Stimulated activated CD8-positive, alpha-beta memory T cell treated with anti-CD3 and anti-CD28 coated beads, Interleukin-15, amount 100 ng/mL, for 4 hours (primary cell): ENCODE results near the gene MRPS23.
A peak's percentile ranks its signal among the peaks of the same experiment; 100 is the strongest.

Experiments used
- DNase-seq, 2 donors: peaks; one replicate each; pipeline ENCODE4 v3.0.0-alpha.2; 2020; ENCODE audit warnings: low read depth in 2 of 2

MRPS23 gene

GRCh38 chr17:57849874-57850754, at the start of gene MRPS23:
MRPS23 (minus strand) TSS chr17:57850044; CDS start chr17:57850010, 34 bp downstream.
- DNase-seq, result peak; percentile 92 to 94

DNA sequence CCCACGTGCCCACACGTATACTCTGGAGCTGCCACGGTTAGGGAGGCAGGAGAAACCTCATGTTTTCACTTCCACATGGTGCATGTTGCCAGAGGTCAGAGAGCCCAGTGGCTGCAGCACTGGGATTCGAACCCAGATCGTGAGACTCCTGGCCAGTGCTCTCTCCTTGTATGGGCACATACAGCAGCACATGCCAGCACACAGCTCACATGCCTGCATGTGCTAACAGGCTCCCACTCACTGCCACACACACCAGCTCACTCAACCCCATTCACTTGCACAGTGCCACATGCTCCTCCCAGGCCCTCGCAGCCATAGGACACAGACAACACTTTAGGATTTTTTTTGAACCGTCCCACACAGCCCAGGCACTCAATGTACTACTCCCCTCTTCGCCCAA, 49.5 kb upstream of the MRPS23 start:
- DNase-seq, result no peak

DNA sequence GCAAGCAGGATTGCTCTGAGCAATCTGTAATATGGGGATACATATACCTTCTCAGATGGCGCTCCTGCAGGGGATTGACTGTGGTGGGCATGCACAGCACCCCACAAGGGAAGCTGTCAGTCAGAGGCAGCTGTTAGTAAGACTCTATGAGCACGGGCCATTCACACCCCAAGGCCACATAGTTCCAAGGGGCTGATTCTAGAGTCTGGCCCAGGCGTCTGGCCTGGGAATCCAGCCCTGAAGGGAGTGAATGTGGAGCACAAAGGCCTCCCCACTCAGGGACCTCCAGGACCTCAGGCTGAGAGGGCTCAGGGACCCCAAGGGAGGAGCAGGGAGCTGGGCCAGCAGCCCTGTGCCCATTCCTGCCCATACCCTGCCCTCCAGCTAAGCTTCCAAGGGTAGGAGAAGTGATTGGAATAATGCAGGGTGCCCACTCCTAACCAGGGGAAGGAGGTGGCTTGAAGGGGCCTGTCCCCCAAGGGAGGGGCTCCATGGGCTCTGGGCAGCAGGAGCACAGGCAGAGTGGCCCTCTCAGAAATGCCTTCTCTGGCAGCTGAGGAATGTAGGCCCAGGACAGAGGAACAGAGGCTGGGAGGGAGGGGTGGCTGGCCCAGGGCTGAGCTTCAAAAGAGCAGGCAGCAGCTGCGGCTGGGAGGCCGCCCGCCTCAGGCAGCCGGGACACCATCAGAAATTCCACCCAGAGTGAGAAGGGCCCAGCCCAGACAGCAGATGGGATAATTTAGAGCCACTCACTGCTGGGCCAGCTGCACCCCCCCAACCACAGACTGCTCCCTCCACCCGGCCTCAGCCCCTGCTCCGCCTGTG, 48.9 kb upstream of the MRPS23 start:
- DNase-seq, result no peak

- no peak for DNase-seq
These were observed 45.7 kb upstream of the MRPS23 start for GRCh38 chr17:57895382-57896060.

DNA sequence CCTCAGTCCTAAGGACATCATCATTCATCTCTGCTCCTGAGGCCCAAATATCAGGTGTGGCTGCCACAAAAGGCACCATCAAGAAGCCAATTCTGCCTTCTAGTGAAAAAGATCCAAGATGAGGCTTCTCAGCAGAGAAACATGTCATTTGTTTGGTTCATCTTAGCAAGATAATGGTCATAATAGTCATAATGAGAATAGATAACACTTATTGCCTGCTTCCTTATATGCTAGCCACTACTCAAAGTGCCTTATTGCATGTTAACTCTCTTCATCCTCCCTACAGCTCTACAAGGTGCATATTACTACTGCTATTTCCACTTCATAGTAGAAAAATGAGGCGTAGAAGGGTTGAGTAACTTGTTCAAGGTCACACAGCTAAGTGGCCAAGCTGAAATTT, 45.0 kb upstream of the MRPS23 start:
- DNase-seq, result no peak

GRCh38 chr17:57892820-57893595, 43.2 kb upstream of the MRPS23 start:
- no peak for DNase-seq

DNA sequence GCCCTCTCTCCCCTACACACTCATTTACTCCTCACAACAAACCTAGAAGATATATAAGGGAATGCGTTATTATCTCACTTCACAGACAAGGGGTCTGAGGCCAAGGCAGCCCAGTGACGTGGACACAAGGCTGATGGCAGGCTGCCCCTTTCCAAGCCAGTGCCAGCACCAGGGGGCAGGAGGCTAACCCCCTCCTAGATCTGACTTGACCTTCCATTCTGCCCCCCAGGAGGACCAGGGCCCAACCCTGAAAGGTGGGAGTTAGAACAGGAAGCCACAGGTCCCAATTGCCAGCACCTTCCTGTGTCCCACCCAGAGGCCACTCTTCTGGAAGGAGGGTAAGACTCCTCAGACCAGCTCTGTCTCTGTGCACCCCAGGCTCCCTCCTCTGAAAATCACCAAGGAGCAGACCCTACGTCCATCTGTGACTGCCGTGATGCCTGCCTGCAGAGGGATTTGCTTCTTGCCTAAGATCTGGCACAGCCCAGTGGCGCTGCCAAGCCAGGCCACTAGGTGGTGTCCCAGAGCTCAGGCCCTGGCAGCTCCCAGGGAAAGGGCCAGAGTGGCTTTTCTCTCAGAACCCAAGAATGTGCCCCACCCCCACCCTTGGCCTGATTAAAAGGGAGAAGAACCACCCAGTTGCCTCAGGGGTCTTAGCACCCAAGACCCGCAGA, 42.4 kb upstream of the MRPS23 start:
- DNase-seq, result peak; percentile 40 to 51

DNA sequence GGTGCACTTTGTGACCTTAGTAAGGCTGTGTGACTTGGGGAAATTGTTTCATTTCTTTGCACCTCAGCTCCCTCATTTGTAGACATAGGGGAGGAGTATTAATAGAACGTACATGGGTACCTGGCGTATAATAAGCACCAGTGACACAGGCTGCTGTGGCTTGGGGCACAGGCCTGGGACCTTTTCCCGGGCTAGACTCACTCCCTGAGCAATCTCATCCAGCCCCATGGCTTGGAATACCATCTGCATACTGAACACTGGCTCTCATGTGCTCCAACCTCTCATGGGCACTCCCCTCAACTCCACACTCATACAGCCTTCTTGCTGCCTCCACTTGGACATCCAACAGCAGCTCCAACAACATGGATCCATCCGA, 41.0 kb upstream of the MRPS23 start:
- DNase-seq, result no peak

DNA sequence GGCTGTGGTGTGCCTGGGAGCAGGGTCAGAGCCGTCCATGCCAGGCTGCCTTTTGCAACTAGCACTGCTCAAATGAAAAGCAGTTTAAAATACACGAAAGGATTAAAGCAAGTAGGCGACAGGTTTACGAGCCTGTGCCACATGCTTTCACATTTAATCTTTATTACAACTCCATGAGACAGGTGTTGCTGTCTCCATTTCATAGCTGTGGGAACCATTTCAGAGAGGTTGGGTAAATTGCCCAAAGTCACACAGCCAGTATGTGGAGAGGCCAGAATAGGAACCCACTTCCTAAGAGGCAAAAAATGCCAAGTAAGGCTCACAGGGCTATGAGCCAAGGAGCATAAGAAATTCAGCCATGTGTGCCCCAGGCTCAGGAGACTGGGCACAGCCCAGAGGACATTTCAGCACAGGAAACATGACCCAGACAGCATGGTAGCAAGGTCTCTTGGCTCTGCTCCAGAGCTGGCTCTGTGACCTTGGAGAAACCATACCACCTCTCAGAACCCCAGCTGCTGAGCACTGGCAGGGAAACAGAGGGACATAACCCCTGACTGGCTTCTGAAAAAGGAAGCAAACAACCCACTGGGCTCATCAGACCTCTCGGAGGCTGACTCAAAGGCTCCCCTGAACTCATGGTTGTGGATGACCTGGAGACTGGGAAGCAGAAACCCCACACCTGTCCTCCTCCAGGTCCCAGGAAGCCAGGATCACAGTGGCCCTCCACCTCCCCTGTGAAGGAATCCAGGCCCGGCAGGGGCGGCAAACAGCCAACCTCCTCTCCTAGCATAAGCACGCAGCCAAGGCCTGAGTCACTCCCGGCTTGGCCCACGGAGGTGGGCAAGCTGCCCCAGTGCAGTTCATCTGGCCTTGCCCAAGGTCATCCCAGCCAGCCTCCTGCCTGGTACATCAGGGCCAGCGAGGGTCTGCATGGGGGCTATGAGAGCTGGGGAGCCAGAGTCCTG, 40.3 kb upstream of the MRPS23 start:
- no peak for DNase-seq

GRCh38 chr17:57889252-57889651, 39.4 kb upstream of the MRPS23 start:
- no peak for DNase-seq

- no peak for DNase-seq
These were observed 38.7 kb upstream of the MRPS23 start for GRCh38 chr17:57888311-57889216.

- DNase-seq, result no peak
These were observed 37.3 kb upstream of the MRPS23 start for GRCh38 chr17:57887161-57887560.

- DNase-seq, result no peak
These were observed 36.2 kb upstream of the MRPS23 start for GRCh38 chr17:57886020-57886419.

DNA sequence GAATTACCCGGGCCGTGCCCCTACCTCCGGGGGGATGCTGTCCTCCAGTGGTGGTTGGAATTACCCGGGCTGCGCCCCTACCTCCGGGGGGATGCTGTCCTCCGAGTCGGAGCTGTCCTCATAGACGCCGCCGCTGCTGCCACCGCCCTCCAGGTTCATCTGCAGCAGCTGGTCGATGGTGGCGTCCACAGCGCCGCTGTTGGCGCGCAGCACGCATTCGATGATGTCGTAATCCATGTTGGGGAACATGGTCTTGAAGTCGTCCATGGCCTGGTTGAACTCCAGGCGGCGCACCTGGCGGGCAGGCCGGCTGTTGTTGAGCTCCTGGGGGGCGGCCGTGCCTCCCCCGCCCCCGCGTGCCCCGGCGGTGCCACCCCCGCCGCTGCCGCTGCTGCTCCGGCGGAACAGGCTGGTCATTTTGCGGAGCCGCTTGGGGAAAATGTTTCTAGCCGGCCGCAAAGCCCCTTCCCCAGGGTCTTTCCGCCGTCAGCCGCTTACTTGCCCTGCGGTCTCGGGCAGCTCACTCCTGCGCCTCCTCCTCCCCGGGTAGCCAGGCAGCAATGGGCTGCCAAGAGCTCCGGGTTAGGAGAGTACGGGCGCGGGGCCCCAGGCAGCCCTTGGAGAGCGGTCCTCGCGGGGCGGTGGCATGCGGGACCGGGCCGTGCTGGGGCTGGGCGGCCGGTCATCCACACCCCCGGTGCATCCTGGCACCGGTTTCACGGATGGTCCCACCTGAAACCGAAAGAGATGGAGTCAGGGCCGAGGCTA, 35.5 kb upstream of the MRPS23 start:
- DNase-seq, result no peak

- no peak for DNase-seq
These were observed 32.0 kb upstream of the MRPS23 start for GRCh38 chr17:57881783-57882351.

DNA sequence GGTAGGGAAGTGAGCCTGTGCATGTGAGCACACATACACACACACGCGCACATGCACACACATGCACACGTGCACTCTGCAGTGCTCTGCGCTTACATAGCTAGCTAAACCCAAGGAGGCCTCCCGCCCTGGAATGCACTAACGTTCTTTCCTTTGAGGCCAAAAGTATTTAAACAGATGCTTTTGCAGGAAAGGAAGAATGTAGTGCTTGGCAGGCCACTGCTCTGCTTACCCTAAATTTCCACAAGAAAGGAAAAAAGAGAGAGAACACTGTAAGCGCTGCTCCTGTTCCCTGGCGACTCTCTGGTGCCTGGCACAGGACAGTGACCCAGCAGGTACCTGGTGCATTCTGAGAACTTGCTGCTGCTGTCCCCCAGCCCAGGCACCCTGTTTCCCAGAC, 31.3 kb upstream of the MRPS23 start:
- DNase-seq, result no peak

GRCh38 chr17:57880086-57880456, 30.2 kb upstream of the MRPS23 start:
- DNase-seq, result peak in 1 of 2 donors; percentile 9
